NCI-H510A (cell line): ENCODE measurements around the gene BCCIP.
A peak's percentile ranks its signal among the peaks of the same experiment; 100 is the strongest.

Experiments used
- DNase-seq: peaks from one replicate; lab custom pipeline; 2025; lab: John Stamatoyannopoulos, UW

The BCCIP gene

DNA sequence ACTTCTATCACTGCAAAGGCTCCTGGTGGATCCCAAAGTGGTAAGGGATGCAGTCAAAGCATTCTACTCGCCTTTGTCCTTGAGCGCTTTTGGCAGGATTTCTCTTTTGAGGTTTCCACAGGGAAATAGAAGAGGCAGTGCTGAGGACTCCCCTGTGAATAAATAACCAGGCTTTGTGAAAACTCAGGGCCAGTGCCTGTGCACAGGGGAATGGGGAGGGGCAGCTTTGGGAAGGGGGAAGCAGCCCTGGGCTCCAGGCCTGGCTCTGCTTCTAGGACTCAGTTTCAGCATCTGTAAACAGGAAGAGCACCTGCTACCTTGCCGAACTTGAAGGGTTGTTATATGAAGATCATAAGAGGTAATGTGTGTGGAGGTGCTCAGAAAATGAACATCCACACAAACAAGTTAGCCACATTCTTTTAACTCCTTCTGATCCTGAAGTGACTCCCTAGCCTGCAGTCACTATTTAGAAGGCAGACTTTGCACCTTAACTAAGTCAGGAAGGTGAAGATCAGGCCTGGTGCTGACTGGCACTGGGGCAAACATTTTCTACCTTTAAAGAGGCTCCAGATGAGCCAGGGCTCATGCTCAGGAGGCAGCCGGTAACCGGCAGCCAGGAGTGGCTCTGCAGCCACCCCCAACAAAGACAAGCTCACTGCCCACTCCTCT is 25.2 kb upstream of the BCCIP start:
- no peak for DNase-seq

DNA sequence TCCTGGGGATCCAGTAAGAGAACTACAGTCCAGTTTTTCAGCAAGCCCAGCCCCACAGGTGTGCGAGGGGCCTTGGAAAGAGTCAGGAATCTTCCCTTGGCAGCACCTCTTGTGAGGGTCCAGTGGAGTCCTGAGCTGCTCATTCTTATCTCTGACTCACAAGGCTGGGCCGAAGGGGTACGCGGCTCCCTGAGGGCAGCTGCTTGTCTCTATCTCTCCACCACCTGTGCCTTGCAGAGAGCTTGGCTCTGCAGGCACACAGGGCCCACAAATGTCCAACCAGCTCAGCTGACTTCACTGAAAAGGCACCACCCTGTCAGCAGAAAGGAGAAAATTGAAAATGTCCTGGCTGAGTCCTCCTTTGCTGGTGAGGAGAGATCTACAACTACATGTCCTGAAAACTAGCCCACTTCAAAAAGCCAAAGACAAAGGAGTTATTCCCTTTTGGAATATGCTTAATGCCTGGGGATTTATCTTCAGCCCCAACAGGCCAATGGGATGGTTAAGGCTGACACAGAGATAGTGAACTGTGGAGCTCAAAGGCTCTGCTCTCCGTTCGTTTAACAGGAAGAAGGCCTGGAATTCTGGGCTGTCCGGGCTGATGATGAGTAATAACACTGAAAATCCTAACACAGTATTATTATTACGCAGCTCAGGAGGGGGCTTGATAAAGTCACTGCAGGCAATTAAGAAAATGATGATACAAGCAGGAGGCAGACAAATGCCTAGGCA is 23.7 kb upstream of the BCCIP start:
- no peak for DNase-seq

DNA sequence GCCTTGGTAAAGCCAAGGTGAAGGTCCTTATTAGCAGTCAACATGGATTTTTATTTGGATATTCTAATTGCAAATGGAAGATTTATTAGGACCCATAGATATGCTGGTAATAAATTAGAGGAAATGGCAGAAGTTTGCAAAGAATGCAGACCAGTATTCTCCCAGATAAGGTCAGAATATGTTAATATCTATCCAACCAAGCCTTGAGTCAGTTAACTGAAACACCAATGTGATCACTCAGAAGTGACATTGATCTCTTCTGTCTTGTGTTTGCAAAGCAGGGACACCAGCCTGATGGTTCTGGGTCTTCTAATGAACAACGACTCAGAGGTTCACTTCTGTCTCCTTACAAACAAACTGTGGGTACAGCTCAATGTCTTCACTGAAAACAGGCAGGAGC is 21.8 kb upstream of the BCCIP start:
- DNase-seq = no peak

DNA sequence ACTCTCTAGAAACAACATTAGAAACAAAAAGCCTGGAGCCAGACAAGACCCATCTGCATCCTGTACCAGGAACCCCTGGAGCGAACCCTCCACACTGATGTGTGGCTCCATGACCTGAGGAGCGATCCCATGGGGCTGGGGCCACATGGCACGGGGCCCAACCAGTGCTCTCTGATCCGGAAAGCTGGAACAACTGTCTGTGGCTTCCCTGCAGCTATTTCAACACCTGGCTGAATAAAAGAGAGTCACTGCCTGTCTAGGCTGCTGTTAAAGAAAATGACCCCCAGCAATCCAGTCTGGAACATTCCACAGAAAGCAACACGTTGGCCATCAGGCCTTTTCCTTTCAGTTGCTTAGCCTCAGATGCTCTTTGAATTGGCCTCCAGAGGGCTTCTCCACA is 21.2 kb upstream of the BCCIP start:
- DNase-seq = no peak

- no peak for DNase-seq
Observed at GRCh38 chr10:125802739-125803138, 20.6 kb upstream of the BCCIP start.

GRCh38 chr10:125808047-125808446 is 15.3 kb upstream of the BCCIP start:
- DNase-seq = no peak

- DNase-seq = no peak
Observed at GRCh38 chr10:125811251-125811650, 12.1 kb upstream of the BCCIP start.

DNA sequence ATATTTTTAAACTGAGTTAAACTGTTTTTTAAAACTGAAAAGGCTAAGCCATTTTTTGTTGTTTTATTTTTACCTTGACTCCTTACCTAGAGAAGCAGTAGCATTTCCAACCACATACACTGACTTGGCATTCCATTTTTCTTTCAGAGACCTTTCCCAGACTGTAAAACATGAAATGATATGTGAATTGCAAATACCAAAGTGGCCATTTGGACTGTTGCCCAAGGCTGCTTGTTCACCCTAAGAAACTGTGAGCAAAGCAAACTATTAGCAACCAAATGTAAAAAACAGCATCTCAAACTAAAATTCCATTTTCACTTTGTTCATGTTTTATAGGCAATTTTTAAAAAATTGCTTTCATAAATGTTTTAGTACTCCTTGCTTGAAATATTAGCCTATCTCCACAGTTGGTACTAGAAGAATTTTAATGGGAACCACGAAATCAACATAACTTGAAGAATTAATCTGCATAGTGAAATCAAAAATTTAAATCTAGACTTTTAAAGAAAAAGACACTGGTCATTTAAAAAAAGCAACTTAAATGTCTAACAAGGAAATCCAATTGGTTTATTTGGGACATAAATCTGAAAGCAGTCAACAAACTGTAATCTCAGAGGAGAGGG is 11.1 kb upstream of the BCCIP start:
- no peak for DNase-seq

- DNase-seq = no peak
Observed at GRCh38 chr10:125815764-125816163, 7.6 kb upstream of the BCCIP start.

- DNase-seq = no peak
Observed at GRCh38 chr10:125816548-125816947, 6.8 kb upstream of the BCCIP start.

- no peak for DNase-seq
Observed at GRCh38 chr10:125817337-125817946, 5.9 kb upstream of the BCCIP start.

GRCh38 chr10:125820701-125821100 is 2.6 kb upstream of the BCCIP start:
- no peak for DNase-seq

GRCh38 chr10:125823663-125824251 is 411 bp downstream of the BCCIP start:
- no peak for DNase-seq

DNA sequence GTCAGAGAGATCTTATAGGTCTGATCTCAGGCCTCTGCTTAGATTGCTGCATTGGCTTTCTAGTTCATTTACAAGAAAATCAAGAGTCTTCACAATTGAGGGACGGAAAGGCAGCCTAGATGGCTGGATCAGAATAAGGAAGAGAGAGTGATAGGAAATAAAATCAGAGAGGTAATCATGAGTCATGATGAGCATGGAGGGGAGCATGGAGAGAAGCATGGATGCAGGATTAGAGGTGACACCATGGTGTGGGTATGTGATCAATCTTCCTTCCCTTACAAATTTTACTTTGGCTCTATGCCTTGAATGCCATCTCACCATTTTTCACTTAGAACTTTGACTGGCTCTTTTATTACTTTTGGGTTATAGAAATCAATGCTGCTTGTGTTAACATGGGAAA is 1.4 kb downstream of the BCCIP start:
- DNase-seq = no peak

DNA sequence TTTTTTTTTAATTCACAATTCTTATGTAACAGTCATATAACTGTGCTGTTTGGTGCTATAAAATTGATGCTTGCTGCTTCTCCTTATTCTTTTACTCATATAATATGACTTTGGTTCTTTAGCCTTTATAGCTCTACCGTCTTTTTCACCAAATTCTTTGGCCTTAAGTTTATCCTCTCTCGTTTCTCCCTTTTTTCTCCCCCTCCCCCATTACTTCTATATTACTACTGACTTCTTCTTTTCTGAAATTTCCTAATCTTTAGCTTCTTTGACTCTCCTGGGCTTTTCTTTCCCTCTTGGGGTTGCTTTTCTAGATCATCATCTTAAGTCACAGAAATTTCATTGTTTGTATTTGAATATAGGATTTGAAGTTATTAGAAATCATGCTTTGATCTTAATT is 3.8 kb downstream of the BCCIP start:
- DNase-seq = no peak

DNA sequence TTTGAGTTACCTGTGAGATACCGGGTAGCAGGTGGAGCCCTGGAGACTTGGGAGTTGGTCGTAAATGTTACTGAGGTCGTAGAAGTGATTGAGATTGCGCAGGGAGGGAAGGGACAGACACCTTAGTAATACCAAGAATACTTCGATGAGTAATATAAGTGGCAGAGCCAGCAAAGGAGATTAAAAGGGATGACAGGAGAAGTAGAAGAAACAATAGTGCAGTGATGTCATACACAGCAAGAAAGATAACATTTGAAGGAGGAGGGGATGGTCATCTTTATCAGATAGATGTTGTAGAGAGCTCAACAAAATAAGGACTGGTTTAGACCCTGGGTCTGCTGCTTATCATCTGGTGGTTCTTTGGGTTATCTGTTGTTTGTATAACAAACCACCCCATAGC is 5.0 kb downstream of the BCCIP start:
- no peak for DNase-seq

GRCh38 chr10:125836746-125837145 is 13.4 kb downstream of the BCCIP start:
- no peak for DNase-seq

DNA sequence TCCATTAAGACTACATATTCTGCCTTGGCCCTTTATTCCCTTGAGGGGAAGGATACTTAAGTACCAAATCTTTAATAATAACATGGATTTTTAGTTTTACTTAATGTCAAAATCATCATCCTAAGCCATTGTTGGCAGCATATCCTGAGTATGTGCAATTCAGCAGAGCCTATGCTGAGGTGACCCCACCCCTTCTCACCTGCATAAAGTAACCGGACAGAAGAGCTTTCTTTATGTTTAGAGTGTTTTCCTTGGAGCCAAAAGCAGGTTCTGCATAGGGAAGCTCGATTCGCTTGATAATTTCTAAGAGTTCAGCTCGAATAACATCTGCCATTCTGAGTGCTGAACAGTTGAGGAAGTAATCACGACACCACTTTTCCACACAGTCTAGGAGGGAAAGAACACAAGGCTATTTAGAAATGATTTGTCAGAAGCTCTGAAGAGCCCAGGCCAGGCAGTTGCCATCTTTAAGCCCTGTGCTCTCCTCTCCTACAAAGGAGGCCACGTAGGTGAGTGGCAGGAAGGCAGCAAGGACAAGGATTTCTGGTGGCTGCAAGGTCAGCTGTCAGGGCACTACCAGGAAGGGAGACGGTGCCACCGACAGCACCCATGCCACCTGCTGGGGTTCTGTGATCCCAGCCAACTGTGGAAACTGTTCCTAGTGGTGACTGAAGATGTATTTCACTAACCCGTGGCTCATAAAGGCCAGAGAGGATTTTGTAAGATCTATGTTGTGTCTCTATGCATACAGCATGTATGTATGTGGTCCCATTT is 15.6 kb downstream of the BCCIP start:
- DNase-seq = peak; percentile 15

DNA sequence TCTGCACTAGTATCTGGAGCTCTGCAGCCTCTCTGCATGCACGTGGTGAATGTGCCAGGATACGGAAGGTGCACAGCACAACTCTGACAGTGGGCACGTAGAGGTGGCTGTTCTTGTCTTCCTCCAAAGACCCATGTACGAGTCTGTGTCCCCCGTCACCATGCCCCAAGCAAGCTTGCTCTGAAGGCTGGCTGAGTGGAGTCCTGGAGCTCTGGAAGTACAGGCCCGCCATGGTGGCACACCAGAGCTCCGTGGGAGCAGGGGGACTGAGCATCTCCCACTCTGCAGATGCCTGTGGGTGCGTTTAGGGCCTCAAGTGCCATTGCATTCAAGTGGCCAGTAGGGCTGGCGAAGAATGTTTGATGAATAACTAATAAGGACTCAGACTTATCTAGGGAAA is 17.1 kb downstream of the BCCIP start:
- no peak for DNase-seq

- DNase-seq = no peak
Observed at GRCh38 chr10:125840955-125841354, 17.6 kb downstream of the BCCIP start.

DNA sequence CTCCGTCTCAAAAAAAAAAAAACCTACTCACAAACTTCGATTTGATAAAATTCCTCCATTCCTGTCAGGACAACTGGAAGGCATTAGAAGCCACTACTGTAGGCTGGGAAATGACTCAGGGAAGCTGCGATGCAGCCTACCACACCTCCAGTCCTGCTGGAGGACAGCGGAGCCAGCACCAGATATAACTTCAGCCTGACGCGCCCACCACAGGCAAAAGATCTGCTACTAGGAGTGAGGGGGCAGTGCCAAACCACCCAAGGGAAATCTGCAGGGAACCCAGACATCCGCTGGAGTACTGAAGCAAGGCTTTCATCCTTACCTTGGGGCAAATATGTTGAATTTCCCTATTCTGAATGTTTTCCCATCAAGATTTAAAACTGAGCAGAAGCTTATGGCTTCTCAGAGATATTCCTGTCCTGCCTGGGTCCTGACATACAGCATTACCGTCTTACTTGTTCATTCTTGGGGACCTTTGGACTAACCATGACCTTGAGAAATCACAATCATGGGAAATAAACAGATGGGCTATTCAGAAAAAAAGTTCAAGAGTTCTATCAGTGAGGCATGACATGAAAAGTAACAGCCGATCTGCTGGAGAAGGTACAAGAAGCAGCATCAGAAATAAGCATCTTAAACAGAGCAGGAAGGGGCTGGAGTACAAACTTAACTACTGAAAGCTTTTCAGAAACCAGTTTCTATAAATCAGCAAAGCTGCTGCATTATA is 20.4 kb downstream of the BCCIP start:
- no peak for DNase-seq
